HEK293 (cell line): ENCODE data around the gene COP1.

Source experiments
- CTCF ChIA-PET: fragments of 350-600 bp; formaldehyde crosslinking; extraction: SDS; loops from one replicate; lab custom pipeline; 2021; ENCODE audit warnings: antibody characterized with exemption; lab: Yijun Ruan, JAX
- POLR2A ChIA-PET: fragments of 300-600 bp; formaldehyde crosslinking; extraction: SDS; loops from one replicate; lab custom pipeline; 2020; ENCODE audit warnings: antibody characterized with exemption, inconsistent platforms; lab: Yijun Ruan, JAX
- H3K27ac ChIP-seq: fragments of 200-500 bp; sonication (Bioruptor generic); 2 replicates; pipeline ENCODE4 v1.5.1; 2014; ENCODE audit warnings: low read depth, low read length, control low read depth, inconsistent platforms; ENCODE audit errors: extremely low read depth
- H3K36me3 ChIP-seq, 2 experiments: fragments of 200-500 bp in 1 of 2; sonication (Bioruptor generic) in 1 of 2; 1 replicate in 1 of 2; 2 replicates in 1 of 2; pipeline ENCODE4 v1.5.1; 2014 to 2017; ENCODE audit warnings: inconsistent platforms in 2 of 2, low read length in 2 of 2; ENCODE audit not compliant: control insufficient read depth in 2 of 2, insufficient read depth in 1 of 2
- H3K4me1 ChIP-seq: fragments of 200-500 bp; sonication (Bioruptor generic); 2 replicates; pipeline ENCODE4 v1.5.1; 2014; ENCODE audit warnings: mild to moderate bottlenecking, low read length, inconsistent platforms; ENCODE audit not compliant: control insufficient read depth, insufficient read depth
- H3K4me3 ChIP-seq: 2 replicates; pipeline ENCODE4 v1.5.1; 2011; ENCODE audit warnings: low read depth, mild to moderate bottlenecking, control low read depth, low read length, moderate library complexity
- H3K9me3 ChIP-seq: fragments of 200-500 bp; sonication (Bioruptor generic); 2 replicates; pipeline ENCODE4 v1.5.1; 2014; ENCODE audit warnings: low read depth, low read length, inconsistent platforms; ENCODE audit not compliant: control insufficient read depth, insufficient read depth
- GLI2 ChIP-seq: fragments of 450-650 bp; formaldehyde crosslinking; IDR thresholded peaks from 2 replicates; pipeline ENCODE4; 2017; ENCODE audit warnings: missing biosample characterization, missing genetic modification characterization, low read depth, borderline replicate concordance
- GLIS2 ChIP-seq: fragments of 450-650 bp; formaldehyde crosslinking; IDR thresholded peaks from 2 replicates; pipeline ENCODE4 v1.5.1; 2016; ENCODE audit warnings: missing biosample characterization, missing genetic modification characterization
- HOXA7 ChIP-seq: sonication (generic); formaldehyde crosslinking; IDR thresholded peaks from 2 replicates; pipeline ENCODE4 v1.8.1; 2022; ENCODE audit warnings: missing genetic modification reagents, borderline replicate concordance
- INSM2 ChIP-seq: fragments of 450-650 bp; formaldehyde crosslinking; IDR thresholded peaks from 2 replicates; pipeline ENCODE4 v1.5.1; 2016; ENCODE audit warnings: missing biosample characterization, missing genetic modification characterization
- KLF17 ChIP-seq: fragments of 450-650 bp; formaldehyde crosslinking; IDR thresholded peaks from 2 replicates; pipeline ENCODE4 v1.5.1; 2016; ENCODE audit warnings: missing biosample characterization, missing genetic modification characterization
- KLF8 ChIP-seq: fragments of 450-650 bp; formaldehyde crosslinking; IDR thresholded peaks from 2 replicates; pipeline ENCODE4 v1.5.1; 2016; ENCODE audit warnings: missing biosample characterization, missing genetic modification characterization
- MEIS1 ChIP-seq: sonication (generic); formaldehyde crosslinking; IDR thresholded peaks from 2 replicates; pipeline ENCODE4 v1.8.1; 2022; ENCODE audit warnings: missing genetic modification reagents, mild to moderate bottlenecking, borderline replicate concordance
- MZF1 ChIP-seq: fragments of 450-650 bp; formaldehyde crosslinking; IDR thresholded peaks from 2 replicates; pipeline ENCODE4 v1.5.1; 2017; ENCODE audit warnings: missing biosample characterization, missing genetic modification characterization, borderline replicate concordance
- PRDM1 ChIP-seq: fragments of 450-650 bp; formaldehyde crosslinking; IDR thresholded peaks from 2 replicates; pipeline ENCODE4; 2016; ENCODE audit warnings: missing biosample characterization, missing genetic modification characterization
- SP2 ChIP-seq: fragments of 450-650 bp; formaldehyde crosslinking; IDR thresholded peaks from 2 replicates; pipeline ENCODE4 v1.5.1; 2016; ENCODE audit warnings: missing biosample characterization, missing genetic modification characterization
- YY1 ChIP-seq: fragments of 450-650 bp; formaldehyde crosslinking; IDR thresholded peaks from 2 replicates; pipeline ENCODE4 v1.5.1; 2018; ENCODE audit warnings: missing biosample characterization, missing genetic modification characterization
- ZFP69B ChIP-seq: fragments of 450-650 bp; formaldehyde crosslinking; IDR thresholded peaks from 2 replicates; pipeline ENCODE4 v1.5.1; 2016; ENCODE audit warnings: missing biosample characterization, missing genetic modification characterization
- ZNF175 ChIP-seq: fragments of 450-650 bp; formaldehyde crosslinking; IDR thresholded peaks from 2 replicates; pipeline ENCODE4 v1.5.1; 2016; ENCODE audit warnings: missing biosample characterization, missing genetic modification characterization
- ZNF19 ChIP-seq: fragments of 450-650 bp; formaldehyde crosslinking; IDR thresholded peaks from 2 replicates; pipeline ENCODE4; 2016; ENCODE audit warnings: missing biosample characterization, missing genetic modification characterization, low read depth
- ZNF354C ChIP-seq: fragments of 450-650 bp; formaldehyde crosslinking; IDR thresholded peaks from 2 replicates; pipeline ENCODE4 v1.5.1; 2016; ENCODE audit warnings: missing biosample characterization, missing genetic modification characterization, low read depth, borderline replicate concordance
- ZSCAN23 ChIP-seq: fragments of 450-650 bp; formaldehyde crosslinking; IDR thresholded peaks from 2 replicates; pipeline ENCODE4 v1.5.1; 2016; ENCODE audit warnings: missing biosample characterization, missing genetic modification characterization
- TF ChIP-seq, protein P1 (sequence below): fragments of 450-650 bp; formaldehyde crosslinking; IDR thresholded peaks from 2 replicates; pipeline ENCODE4 v1.5.1; 2017; ENCODE audit warnings: missing biosample characterization, missing genetic modification characterization
- TF ChIP-seq, protein P2 (sequence below): fragments of 450-650 bp; formaldehyde crosslinking; IDR thresholded peaks from 2 replicates; pipeline ENCODE4 v1.5.1; 2017; ENCODE audit warnings: missing biosample characterization, missing genetic modification characterization
- TF ChIP-seq, protein P3 (sequence below): fragments of 450-650 bp; formaldehyde crosslinking; IDR thresholded peaks from 2 replicates; pipeline ENCODE4 v1.5.1; 2016; ENCODE audit warnings: missing biosample characterization, missing genetic modification characterization

COP1 gene

DNA sequence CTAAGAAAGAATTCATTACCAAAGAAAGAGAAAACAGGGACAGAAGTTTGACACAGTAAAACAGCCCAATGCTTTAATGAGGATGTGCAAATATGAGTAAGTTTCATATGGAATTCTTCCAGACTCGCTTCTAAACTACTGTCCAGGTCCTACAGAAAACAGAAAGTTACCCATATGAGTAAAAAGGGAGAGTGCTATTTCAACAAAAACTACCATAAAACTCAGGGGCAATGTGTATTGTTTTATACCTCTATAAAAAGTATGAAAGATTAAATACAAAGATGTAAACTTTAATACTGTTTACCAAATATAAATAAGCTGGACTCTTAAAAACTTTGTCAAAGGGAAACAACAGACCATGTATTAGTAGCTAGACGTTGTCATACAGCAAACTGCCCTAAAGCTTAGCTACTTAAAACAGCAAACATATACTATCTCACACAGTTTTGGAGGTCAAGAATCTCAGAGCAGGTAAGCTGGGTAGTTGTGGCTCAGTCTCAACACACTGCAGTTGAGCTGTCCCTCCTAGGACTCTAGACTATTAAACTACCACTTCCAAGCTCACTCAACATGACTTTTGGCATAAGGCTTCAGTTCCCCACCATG lies 174.9 kb downstream of the COP1 start:
- CTCF ChIA-PET: no interaction called here
- TF ChIP-seq GLI2 (tag by site-specific recombination) (no peak), GLIS2 (tag by site-specific recombination) (no peak), KLF8 (tag by site-specific recombination) (no peak), HOXA7 (no peak), ZSCAN23 (no peak), ZFP69B (tag by site-specific recombination) (no peak), MEIS1 (no peak), ZNF354C (no peak), MZF1 (tag by site-specific recombination) (no peak), PRDM1 (tag by site-specific recombination) (no peak), INSM2 (no peak), SP2 (no peak), KLF17 (tag by site-specific recombination) (no peak), ZNF175 (no peak), YY1 (tag by site-specific recombination) (no peak), ZNF19 (tag by site-specific recombination) (no peak)
- TF ChIP-seq, protein P1, sequence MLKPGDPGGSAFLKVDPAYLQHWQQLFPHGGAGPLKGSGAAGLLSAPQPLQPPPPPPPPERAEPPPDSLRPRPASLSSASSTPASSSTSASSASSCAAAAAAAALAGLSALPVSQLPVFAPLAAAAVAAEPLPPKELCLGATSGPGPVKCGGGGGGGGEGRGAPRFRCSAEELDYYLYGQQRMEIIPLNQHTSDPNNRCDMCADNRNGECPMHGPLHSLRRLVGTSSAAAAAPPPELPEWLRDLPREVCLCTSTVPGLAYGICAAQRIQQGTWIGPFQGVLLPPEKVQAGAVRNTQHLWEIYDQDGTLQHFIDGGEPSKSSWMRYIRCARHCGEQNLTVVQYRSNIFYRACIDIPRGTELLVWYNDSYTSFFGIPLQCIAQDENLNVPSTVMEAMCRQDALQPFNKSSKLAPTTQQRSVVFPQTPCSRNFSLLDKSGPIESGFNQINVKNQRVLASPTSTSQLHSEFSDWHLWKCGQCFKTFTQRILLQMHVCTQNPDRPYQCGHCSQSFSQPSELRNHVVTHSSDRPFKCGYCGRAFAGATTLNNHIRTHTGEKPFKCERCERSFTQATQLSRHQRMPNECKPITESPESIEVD (tag by site-specific recombination): no peak
- TF ChIP-seq, protein P2, sequence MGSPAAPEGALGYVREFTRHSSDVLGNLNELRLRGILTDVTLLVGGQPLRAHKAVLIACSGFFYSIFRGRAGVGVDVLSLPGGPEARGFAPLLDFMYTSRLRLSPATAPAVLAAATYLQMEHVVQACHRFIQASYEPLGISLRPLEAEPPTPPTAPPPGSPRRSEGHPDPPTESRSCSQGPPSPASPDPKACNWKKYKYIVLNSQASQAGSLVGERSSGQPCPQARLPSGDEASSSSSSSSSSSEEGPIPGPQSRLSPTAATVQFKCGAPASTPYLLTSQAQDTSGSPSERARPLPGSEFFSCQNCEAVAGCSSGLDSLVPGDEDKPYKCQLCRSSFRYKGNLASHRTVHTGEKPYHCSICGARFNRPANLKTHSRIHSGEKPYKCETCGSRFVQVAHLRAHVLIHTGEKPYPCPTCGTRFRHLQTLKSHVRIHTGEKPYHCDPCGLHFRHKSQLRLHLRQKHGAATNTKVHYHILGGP (tag by site-specific recombination): no peak
- TF ChIP-seq, protein P3, sequence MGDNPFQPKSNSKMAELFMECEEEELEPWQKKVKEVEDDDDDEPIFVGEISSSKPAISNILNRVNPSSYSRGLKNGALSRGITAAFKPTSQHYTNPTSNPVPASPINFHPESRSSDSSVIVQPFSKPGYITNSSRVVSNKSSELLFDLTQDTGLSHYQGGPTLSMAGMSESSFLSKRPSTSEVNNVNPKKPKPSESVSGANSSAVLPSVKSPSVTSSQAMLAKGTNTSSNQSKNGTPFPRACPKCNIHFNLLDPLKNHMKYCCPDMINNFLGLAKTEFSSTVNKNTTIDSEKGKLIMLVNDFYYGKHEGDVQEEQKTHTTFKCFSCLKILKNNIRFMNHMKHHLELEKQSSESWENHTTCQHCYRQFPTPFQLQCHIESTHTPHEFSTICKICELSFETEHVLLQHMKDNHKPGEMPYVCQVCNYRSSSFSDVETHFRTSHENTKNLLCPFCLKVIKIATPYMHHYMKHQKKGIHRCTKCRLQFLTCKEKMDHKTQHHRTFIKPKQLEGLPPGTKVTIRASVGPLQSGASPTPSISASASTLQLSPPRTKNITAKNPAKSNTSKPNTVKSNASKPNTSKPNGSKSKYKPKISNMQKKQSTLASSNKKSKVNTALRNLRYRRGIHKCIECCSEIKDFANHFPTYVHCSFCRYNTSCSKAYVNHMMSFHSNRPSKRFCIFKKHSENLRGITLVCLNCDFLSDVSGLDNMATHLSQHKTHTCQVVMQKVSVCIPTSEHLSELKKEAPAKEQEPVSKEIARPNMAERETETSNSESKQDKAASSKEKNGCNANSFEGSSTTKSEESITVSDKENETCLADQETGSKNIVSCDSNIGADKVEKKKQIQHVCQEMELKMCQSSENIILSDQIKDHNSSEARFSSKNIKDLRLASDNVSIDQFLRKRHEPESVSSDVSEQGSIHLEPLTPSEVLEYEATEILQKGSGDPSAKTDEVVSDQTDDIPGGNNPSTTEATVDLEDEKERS (tag by site-specific recombination): no peak
- Histone ChIP-seq H3K27ac (no peak overlapping the region), H3K9me3 (no peaks in the 10 kb centered on the region), H3K4me3 (no peak overlapping the region), H3K36me3 (no peaks in the 10 kb centered on the region), H3K4me1 (peaks cover 4% of the 10 kb centered on the region; the same call in 1 of the 2 replicates)
- POLR2A ChIA-PET: no interaction called here
